GM18502 (cell line): Measurements from ENCODE around the gene BCAP31.

ENCODE experiments used
- ATAC-seq: cut with Tn5 transposase; IDR thresholded peaks from one replicate; pipeline ENCODE4 v1.9.1; 2021; ENCODE audit warnings: mild to moderate bottlenecking; ENCODE audit not compliant: unreplicated experiment, poor library complexity

Gene BCAP31

DNA sequence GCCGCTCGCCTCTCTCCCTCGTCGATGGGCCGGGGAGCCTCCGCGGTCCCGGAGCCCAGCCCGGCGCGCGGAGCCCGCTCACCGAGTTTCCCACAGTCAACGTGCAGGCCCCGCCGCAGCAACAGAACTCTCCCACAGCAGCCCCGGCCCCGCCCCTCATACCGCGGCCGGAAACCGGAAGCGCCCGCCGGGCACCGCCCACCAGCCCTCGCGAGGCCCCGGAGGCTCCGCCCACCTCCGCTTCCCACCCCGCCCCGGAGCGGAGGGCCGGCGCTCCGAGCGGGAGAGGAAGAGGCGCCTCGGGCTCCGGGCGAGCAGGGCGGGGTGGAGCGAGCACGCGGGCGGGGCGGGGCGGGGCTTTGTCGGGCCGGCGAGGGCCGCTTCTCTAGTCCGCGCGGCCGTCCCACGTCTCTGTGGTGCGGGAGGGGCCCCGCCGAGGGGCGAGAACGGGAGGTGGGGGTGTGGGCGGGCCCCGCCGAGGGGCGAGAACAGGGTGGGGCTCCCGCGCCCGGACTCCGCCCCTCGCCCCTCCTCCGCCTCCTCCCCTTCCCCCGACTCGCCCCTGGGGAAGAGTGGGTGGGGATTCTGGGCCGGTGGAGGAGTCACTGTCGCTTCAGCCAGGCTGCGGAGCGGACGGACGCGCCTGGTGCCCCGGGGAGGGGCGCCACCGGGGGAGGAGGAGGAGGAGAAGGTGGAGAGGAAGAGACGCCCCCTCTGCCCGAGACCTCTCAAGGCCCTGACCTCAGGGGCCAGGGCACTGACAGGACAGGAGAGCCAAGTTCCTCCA, at the start of gene BCAP31, which contains the start of gene ABCD1:
Gene BCAP31, minus strand, starts transcription at position 136 of the 787 bp plus-strand sequence. CDS start 1,143 bp downstream, outside the sequence.
Gene ABCD1, plus strand, starts transcription at position 605 of the 787 bp plus-strand sequence. CDS start 411 bp downstream, outside the sequence.
- peak; percentile 58 for ATAC-seq

- no peak for ATAC-seq
These were observed 49.0 kb upstream of the BCAP31 start for GRCh38 chrX:153773218-153773611.

DNA sequence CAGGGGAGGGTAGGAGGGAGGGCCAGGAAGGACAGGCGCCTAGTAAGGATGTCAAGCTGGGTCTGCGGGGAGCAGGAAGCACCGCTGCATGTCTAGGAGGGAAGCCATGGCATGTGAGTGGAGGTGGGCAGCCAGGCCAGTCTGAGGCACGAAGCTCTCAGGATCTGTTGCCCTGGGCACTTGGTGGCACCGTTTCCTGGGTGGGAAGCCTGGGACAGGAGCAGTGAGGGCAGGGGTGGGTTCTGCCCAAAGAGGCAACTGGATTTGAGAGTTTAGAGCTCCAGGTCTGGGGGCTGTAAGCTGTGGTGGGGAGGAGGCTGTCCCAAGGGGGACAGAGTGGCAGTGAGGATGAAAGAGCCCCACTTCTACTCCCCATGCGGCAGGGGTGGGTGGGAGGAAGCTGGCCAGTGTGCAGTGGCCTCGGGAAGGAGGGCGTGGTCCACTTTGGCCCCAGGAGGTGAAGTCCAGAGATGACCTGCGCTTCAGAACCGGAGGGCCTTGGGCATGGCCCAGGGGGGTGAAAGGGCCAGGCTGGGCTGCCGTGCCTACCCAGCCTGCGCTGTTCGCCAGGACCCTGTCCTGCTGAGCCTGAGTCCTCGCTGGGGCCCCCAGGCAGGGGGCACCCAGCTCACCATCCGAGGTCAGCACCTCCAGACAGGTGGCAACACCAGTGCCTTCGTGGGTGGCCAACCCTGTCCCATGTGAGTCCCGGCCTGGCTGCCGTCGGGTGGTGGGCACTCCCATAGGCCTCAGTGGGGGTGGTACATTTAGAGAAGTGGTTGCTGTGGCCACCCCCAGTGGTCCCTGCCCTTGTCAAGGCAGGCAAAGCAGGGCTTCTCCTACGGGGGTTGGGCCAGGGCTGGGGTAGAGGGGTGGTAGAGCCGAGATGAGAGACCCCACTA, 48.4 kb upstream of the BCAP31 start:
- ATAC-seq = no peak

GRCh38 chrX:153771415-153772315, 47.5 kb upstream of the BCAP31 start:
- ATAC-seq = no peak

- ATAC-seq = no peak
These were observed 46.6 kb upstream of the BCAP31 start for GRCh38 chrX:153770601-153771414.

DNA sequence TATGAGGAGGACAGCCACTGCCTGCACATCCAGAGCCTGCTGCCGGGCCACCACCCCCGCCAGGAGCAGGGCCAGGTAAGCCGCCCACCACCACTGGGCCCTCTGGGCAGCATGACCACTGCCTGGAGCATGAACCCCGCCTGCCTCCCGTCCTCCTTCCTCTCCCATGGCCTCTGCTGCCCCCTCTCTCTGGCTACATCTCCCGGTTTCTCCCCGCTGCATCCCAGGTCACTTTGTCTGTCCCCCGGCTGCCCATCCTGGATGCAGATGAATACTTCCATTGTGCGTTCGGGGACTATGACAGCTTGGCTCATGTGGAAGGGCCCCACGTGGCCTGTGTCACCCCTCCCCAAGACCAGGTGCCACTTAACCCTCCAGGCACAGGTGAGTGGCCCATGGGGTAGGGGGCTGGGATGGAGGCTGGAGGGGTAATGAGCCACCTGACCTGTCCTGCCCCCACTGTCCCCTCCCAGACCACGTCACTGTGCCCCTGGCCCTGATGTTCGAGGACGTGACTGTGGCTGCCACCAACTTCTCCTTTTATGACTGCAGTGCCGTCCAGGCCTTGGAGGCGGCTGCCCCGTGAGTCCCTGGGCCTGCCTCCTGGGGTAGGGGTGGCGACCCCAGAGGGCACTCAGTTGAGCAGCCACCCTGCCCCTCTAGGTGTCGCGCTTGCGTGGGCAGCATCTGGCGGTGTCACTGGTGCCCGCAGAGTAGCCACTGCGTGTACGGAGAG, 45.8 kb upstream of the BCAP31 start:
- no peak for ATAC-seq

DNA sequence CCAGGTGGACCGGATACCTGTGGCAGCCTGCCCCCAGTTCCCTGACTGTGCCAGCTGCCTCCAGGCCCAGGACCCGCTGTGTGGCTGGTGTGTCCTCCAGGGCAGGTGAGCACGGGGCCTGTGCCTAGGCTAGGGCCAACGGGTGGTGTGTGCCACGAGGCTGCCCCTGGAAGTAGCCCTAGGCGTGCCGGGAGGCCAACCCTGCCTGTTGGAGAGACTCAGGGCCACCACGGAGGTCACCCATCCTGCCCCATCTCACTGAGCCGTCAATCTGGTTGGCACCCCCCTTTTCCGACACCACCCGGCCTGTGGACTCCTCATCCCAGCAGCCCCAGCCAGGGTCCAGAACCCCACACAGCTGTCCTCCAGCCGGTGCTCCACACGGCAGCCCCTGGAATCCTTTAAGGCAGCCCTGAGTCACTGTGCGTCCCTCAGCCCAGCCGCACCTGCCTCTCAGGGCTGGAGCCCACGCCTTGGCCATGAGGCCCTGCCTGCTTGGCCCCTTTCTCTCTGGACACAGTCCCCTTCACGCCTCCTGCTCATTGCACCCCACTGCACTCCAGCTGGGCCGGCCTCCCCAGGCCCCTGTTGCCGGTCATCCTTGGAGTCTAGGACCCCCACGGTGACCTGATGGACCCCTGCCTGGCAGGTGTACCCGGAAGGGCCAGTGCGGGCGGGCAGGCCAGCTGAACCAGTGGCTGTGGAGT, 45.1 kb upstream of the BCAP31 start:
- no peak for ATAC-seq

- ATAC-seq = no peak
These were observed 44.3 kb upstream of the BCAP31 start for GRCh38 chrX:153768311-153769157.

- ATAC-seq = no peak
These were observed 43.5 kb upstream of the BCAP31 start for GRCh38 chrX:153767674-153768055.

DNA sequence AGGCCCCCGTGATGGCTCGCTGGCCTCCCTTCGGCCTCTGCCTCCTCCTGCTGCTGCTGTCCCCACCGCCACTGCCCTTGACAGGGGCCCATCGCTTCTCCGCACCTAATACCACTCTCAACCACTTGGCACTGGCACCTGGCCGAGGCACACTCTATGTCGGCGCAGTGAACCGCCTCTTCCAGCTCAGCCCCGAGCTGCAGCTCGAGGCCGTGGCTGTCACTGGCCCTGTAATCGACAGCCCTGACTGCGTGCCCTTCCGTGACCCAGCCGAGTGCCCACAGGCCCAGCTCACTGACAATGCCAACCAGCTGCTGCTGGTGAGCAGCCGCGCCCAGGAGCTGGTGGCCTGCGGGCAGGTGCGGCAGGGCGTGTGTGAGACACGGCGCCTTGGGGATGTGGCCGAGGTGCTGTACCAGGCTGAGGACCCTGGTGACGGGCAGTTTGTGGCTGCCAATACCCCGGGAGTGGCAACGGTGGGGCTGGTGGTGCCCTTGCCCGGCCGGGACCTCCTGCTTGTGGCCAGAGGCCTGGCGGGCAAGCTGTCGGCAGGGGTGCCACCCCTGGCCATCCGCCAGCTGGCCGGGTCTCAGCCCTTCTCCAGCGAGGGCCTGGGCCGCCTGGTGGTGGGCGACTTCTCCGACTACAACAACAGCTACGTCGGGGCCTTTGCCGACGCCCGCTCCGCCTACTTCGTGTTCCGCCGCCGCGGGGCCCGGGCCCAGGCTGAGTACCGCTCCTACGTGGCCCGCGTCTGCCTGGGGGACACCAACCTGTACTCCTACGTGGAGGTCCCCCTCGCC, 42.9 kb upstream of the BCAP31 start:
- no peak for ATAC-seq

DNA sequence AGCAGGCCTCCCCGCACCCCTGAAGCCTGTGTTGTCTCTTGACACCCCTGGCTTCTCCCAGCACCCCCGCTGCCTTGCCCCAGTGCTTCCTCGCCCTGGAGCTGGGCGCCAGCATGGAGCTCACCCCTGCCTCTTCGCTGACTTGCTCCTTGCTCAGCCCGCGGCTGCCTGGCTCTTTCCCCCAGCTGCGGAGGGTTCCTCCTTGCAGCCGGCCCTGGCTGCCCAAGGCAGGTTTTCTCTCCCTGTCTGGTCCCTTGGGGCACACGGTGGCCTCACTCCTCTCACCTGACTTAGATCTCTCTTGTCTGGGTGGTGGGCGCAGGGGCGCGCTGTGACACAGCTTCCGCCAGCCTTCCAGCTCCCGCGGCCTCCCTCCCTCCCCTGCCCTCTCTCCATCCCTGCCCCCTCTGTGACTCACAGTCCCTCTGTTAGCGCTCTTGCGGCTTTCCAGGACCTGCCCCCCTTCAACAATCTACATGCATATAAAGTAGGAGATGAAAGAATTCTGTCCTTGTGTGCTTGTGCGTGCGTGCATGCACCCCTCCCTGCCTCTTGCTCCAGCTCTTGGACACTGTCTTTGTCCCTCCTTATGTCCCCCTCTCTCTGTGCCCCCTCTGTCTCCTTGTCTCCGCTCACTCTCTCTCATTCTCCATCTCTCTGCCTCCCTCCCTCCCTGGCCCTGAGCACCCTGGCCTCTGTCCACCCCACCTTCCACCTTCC, 42.1 kb upstream of the BCAP31 start:
- ATAC-seq = no peak

DNA sequence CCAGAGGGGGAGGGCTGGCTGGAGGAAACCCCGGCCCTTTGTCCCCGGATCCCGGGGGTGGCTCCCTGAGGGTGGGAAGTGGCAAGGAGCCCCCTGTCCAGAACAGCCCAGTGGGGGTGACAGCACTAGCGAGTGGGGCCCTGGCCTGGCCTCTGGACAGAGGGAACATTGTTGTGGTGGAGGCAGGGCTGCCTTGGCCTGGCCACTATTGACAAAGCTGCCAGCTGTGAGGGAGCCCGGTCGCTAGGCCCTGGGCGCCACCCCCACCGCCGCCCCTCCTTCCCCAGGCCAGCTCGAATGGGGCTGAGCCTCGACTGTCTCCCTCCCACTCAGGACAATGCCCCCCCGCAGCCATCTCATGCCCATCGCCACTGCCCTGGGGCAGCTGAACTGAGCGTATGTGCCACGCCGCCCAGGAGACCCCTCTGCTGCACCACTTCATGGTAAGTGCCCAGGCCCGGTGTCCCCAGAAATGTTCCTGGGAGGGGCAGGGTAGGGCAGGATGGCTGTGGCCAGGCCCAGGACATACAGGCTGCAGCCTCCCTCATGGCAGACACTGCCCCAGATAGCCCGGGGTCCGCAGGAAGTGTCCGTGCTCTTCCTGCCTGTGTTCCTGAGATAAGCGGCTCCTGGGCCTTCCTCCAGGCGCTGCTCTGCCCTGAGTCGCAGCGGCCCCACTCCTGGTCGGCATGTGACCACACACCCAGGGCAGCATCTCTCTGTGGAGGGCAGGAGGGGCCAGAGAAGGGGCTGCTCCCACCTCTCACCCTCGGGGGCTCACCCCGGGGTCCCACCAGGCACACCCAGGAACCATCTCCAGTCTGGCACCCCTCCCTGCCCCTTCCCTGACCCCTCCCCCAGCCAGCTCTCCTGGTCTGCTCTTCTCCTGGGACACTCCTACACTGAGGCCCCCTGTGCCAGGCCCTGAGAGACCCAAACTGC, 41.2 kb upstream of the BCAP31 start:
- no peak for ATAC-seq

DNA sequence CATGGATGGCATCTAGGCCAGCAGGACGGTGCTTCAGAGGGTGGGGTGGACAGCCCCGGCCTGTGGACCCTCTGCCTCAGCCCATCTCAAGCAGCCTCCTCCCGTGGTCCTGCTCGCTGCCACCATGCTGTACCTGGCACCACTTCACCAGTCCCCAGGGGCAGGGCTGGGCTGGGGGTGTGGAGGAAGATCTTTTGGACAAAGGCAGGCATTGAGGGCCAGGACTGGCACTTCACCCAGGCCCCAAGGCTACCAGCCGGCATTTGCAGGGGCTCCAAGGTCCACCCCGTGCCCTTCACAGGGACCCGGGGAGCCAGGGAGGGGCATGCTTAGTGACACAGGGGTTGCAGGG, 40.6 kb upstream of the BCAP31 start:
- no peak for ATAC-seq

- ATAC-seq = peak; percentile 70
These were observed 40.0 kb upstream of the BCAP31 start, which contains the start of gene PLXNB3 for GRCh38 chrX:153763989-153764755. TSS of gene PLXNB3 (plus strand) at chrX:153764249. CDS start at chrX:153765536, 1,287 bp downstream.
